ENCODE data around the gene C20orf202.

Gene C20orf202

DNA sequence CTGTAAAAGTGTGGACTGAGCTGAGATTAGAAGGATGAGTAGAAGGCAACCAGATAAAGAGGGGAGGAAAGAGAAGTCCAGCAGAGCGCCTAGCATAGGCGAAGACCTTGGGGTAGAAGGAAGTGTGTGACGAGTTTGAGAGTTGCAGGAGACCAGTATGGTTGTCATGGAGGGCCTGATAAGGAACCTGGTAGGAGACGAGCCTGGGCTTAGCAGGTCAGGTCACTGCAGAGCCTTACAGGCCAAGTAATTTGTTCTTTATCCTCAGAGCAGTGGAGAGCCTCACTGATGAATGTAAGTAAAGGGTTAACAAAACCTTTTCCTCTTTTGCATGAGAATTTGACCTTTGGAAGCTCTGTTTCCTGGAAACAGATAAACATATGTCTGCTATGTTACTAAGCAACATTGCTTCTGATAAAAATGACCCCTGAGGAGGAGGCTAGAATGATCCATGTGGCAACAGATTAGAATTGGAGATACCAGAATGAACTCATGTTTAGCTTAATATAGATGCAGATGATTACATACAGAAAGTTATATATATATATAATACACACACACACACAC is 15.6 kb upstream of the C20orf202 start:
- no peak overlapping the region for H3K9ac ChIP-seq (ENCODE audit: low read length)
- no peaks in the 10 kb centered on the region for H3K27me3 ChIP-seq (ENCODE audit: low read length)
- no peak overlapping the region for H3K4me2 ChIP-seq (ENCODE audit: low read depth, low read length, poor library complexity, severe bottlenecking)
- H3K79me2 ChIP-seq (ENCODE audit: insufficient read depth, low read length) = no peaks in the 10 kb centered on the region
- no peak overlapping the region for H2AFZ ChIP-seq (ENCODE audit: low read depth, low read length, severe bottlenecking)
- H4K20me1 ChIP-seq (ENCODE audit: low read depth, low read length) = no peaks in the 10 kb centered on the region
- H3K9me3 ChIP-seq (ENCODE audit: insufficient read depth, low read length) = no peaks in the 10 kb centered on the region
- no peaks in the 10 kb centered on the region for H3F3A ChIP-seq (ENCODE audit: insufficient read depth)
- H3K27ac ChIP-seq (ENCODE audit: low read depth, low read length) = no peak overlapping the region
- H3K9me2 ChIP-seq (replicated peaks; ENCODE audit: insufficient read depth, low read length) = no peaks in the 10 kb centered on the region
- no peak for TF ChIP-seq EZH2phosphoT487 (conservative IDR thresholded peaks at IDR 0.05; ENCODE audit: low read length)
- TF ChIP-seq, protein P1, sequence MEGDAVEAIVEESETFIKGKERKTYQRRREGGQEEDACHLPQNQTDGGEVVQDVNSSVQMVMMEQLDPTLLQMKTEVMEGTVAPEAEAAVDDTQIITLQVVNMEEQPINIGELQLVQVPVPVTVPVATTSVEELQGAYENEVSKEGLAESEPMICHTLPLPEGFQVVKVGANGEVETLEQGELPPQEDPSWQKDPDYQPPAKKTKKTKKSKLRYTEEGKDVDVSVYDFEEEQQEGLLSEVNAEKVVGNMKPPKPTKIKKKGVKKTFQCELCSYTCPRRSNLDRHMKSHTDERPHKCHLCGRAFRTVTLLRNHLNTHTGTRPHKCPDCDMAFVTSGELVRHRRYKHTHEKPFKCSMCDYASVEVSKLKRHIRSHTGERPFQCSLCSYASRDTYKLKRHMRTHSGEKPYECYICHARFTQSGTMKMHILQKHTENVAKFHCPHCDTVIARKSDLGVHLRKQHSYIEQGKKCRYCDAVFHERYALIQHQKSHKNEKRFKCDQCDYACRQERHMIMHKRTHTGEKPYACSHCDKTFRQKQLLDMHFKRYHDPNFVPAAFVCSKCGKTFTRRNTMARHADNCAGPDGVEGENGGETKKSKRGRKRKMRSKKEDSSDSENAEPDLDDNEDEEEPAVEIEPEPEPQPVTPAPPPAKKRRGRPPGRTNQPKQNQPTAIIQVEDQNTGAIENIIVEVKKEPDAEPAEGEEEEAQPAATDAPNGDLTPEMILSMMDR (IDR thresholded peaks at IDR 0.05; ENCODE audit: insufficient read depth, low read length, poor library complexity, severe bottlenecking) = no peak
- H3K36me3 ChIP-seq (ENCODE audit: low read length) = no peaks in the 10 kb centered on the region
- H3K4me3 ChIP-seq (ENCODE audit: insufficient read depth, low read length, poor library complexity, severe bottlenecking) = no peak overlapping the region

DNA sequence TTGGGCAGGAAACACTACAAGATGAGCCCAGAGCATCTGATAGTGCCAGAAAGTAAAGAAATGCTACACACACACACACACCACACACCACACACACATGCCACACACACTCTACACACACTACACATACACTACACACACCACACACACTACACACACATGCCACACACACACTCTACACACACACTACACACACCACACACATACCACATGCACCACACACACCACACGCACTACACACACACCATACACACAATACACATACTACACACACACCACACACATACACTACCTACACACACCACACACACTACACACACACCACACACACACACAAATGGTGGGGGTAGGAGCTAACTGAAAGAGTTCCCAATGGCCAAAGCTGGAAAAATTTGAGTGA is 14.9 kb upstream of the C20orf202 start:
- Histone ChIP-seq H3K79me2 (ENCODE audit: insufficient read depth, low read length) (no peaks in the 10 kb centered on the region), H3K27me3 (ENCODE audit: low read length) (no peaks in the 10 kb centered on the region), H3F3A (ENCODE audit: insufficient read depth) (no peaks in the 10 kb centered on the region), H3K27ac (ENCODE audit: low read depth, low read length) (no peak overlapping the region), H3K9me3 (ENCODE audit: insufficient read depth, low read length) (no peaks in the 10 kb centered on the region), H3K4me3 (ENCODE audit: insufficient read depth, low read length, poor library complexity, severe bottlenecking) (no peak overlapping the region), H3K9me2 (replicated peaks; ENCODE audit: insufficient read depth, low read length) (no peaks in the 10 kb centered on the region), H3K9ac (ENCODE audit: low read length) (no peak overlapping the region), H2AFZ (ENCODE audit: low read depth, low read length, severe bottlenecking) (no peak overlapping the region), H3K4me2 (ENCODE audit: low read depth, low read length, poor library complexity, severe bottlenecking) (no peak overlapping the region), H3K36me3 (ENCODE audit: low read length) (no peaks in the 10 kb centered on the region), H4K20me1 (ENCODE audit: low read depth, low read length) (no peaks in the 10 kb centered on the region)
- TF ChIP-seq, protein P1 (IDR thresholded peaks at IDR 0.05; ENCODE audit: insufficient read depth, low read length, poor library complexity, severe bottlenecking) = no peak
- no peak for TF ChIP-seq EZH2phosphoT487 (conservative IDR thresholded peaks at IDR 0.05; ENCODE audit: low read length)

DNA sequence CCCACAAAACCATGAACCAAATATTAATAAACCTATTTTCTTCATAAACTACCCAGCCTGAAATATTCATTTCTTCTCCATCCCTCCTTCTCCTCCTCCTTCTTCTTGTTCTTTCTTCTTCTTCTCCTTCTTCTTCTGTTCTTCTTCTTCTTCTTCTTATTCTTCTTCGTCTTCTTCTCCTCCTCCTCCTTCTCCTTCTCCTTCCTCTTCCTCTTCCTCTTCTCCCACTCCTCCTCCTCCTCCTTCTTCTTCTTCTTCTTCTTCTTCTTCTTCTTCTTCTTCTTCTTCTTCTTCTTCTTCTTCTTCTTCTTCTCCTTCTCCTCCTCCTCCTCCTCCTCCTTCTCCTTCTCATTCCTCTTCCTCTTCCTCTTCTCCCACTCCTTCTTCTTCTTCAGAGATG is 13.4 kb upstream of the C20orf202 start:
- Histone ChIP-seq H3K79me2 (ENCODE audit: insufficient read depth, low read length) (no peaks in the 10 kb centered on the region), H3K27ac (ENCODE audit: low read depth, low read length) (no peak overlapping the region), H2AFZ (ENCODE audit: low read depth, low read length, severe bottlenecking) (no peak overlapping the region), H3K4me3 (ENCODE audit: insufficient read depth, low read length, poor library complexity, severe bottlenecking) (no peak overlapping the region), H3K4me2 (ENCODE audit: low read depth, low read length, poor library complexity, severe bottlenecking) (no peak overlapping the region), H3K9me3 (ENCODE audit: insufficient read depth, low read length) (no peaks in the 10 kb centered on the region), H4K20me1 (ENCODE audit: low read depth, low read length) (no peaks in the 10 kb centered on the region), H3F3A (ENCODE audit: insufficient read depth) (no peaks in the 10 kb centered on the region), H3K27me3 (ENCODE audit: low read length) (no peaks in the 10 kb centered on the region), H3K36me3 (ENCODE audit: low read length) (no peaks in the 10 kb centered on the region), H3K9ac (ENCODE audit: low read length) (no peak overlapping the region), H3K9me2 (replicated peaks; ENCODE audit: insufficient read depth, low read length) (no peaks in the 10 kb centered on the region)
- no peak for TF ChIP-seq EZH2phosphoT487 (conservative IDR thresholded peaks at IDR 0.05; ENCODE audit: low read length)
- TF ChIP-seq, protein P1 (IDR thresholded peaks at IDR 0.05; ENCODE audit: insufficient read depth, low read length, poor library complexity, severe bottlenecking) = no peak
